Heart right ventricle (tissue), 16 donors: Measurements from ENCODE around the gene GSTA1. TPM values are rescaled to one million over a fixed set of nuclear protein-coding genes. Genes with fewer than 3 reads are reported as not detected.
"Not testable (repeated sequence)": the region's sequence is repeated elsewhere in the genome, so short reads cannot be mapped to it uniquely, and the experiment has no call there.

Source experiments
- ATAC-seq, 8 donors: fragments of 200-7000 bp; cut with Tn5 transposase; one replicate each; pipeline ENCODE4 v1.9.1; 2020; ENCODE audit warnings: mild to moderate bottlenecking in 8 of 8, moderate library complexity in 8 of 8, moderate number of reproducible peaks in 1 of 8
- DNase-seq, 2 donors: peaks; one replicate each; pipeline ENCODE4 v3.0.0-alpha.2; 2020
- H3K27ac ChIP-seq, 10 donors: fragments of 200-600 bp; sonication (generic) in 2 of 10; one replicate each; pipeline versions ENCODE4 v1.5.0 to v1.8.0; 2020 to 2022; ENCODE audit warnings: mild to moderate bottlenecking in 3 of 10
- H3K27me3 ChIP-seq, 7 donors: fragments of 200-600 bp; one replicate each; pipeline ENCODE4 v1.8.0; 2021 to 2022; ENCODE audit warnings: mild to moderate bottlenecking in 2 of 7
- H3K36me3 ChIP-seq, 9 donors: fragments of 200-600 bp; sonication (generic) in 1 of 9; one replicate each; pipeline versions ENCODE4 v1.5.0 to v1.8.0; 2020 to 2022; ENCODE audit warnings: mild to moderate bottlenecking in 2 of 9
- H3K4me1 ChIP-seq, 9 donors: fragments of 200-600 bp; sonication (generic) in 1 of 9; one replicate each; pipeline versions ENCODE4 v1.5.0 to v1.8.0; 2020 to 2022; ENCODE audit warnings: mild to moderate bottlenecking in 4 of 9
- H3K4me3 ChIP-seq, 10 donors: fragments of 200-600 bp; sonication (generic) in 2 of 10; one replicate each; pipeline versions ENCODE4 v1.5.0 to v1.8.0; 2020 to 2022; ENCODE audit warnings: mild to moderate bottlenecking in 7 of 10, moderate library complexity in 2 of 10
- H3K9me3 ChIP-seq, 11 donors: fragments of 200-600 bp in 10 of 11; sonication (generic) in 2 of 11; one replicate each; pipeline versions ENCODE4 v1.5.0 to v1.8.0; 2013 to 2022; ENCODE audit warnings: mild to moderate bottlenecking in 2 of 11, control low read depth in 1 of 11, moderate library complexity in 1 of 11
- CTCF ChIP-seq, 9 donors: fragments of 200-600 bp; sonication (generic) in 2 of 9; IDR thresholded peaks; one replicate each; pipeline versions ENCODE4 v1.5.0 to v1.8.0; 2021 to 2022; ENCODE audit warnings: antibody characterized with exemption in 9 of 9, mild to moderate bottlenecking in 5 of 9, moderate library complexity in 1 of 9
- WGBS, 2 donors: extraction: QIAGEN DNeasy Blood & Tissue Kit; methylation state at CpG; one replicate each; pipeline ENCODE4 v1.1.7; 2013; ENCODE audit warnings: inconsistent platforms in 1 of 2; 5-methylcytosine and 5-hydroxymethylcytosine counted together
- intact Hi-C, 10 donors: fragments of 100-400 bp; cut with DNase I; formaldehyde crosslinking; loops; one replicate each; pipeline versions ENCODE4 v1.11.1 to v1.14.2; 2022
- polyA plus RNA-seq, 2 donors: library from polyadenylated mRNA; stranded (reverse); fragments of 200-250 nt; gene quantifications; one replicate each; pipeline ENCODE4 v1.2.3, GENCODE V29; 2013
- total RNA-seq, 10 donors: library from RNA; stranded (reverse); fragmentation: NEBNext Ultra II Directional in 3 of 10; extraction: Animal tissue kit (Norgen Biotek cat#: 25700) in 3 of 10; gene quantifications; one replicate each; pipeline versions ENCODE4 v1.2.1 to v1.2.4, GENCODE V29; 2021 to 2023
- donor health status: Arrhythmogenic right ventricular cardiomyopathy.
- donor health status: ischemic (EF 13 %, LVEDD 7.1; RV severe dilation, severe dysfunction).
- donor health status: healthy with polysubstance abuse.
- donor health status: DM: no; HTN: yes; CAD: no.
- donor health status: DM: no; HTN: no; CAD: no.
- donor health status: ischemic (EF 25% LVEDD 6.9; RV normal size, moderate dysfunction).
- donor health status: ischemic (EF 25% LVEDD 5.7; RV mildly dilated, moderate dysfunction).
- donor health status: healthy.
- donor health status: DM: yes; HTN: yes; CAD: no.
- donor health status: Ischemic cardiomyopathy.
- donor health status: ischemic (EF 35%, LVEDD 5.7; RV mildly dilated, moderate dysfunction).
- donor health status: nonischemic (EF 11% LVEDD 7.7; RV severe dilation, severe dysfunction).
- donor health status: DM: yes; HTN: yes; CAD: no.
- donor health status: PGD.
- donor health status: ischemic (EF 29% LVEDD 5.4; RV normal size, mild dysfunction).
- donor health status: nonischemic (EF 23%, LVEDD 6.1; RV moderate dilation, normal function).

Gene GSTA1
- total and polyA plus RNA-seq, 12 donors = not detected

- no peak within 1 kb of the TSS for H3K27ac ChIP-seq
- H3K4me1 ChIP-seq = no peaks in the 10 kb centered on the region
- 76 to 81% methylated on average over 5 of the region's 5 CpGs for WGBS, 2 donors
- DNase-seq (no peak), ATAC-seq (no peak)
- no peaks in the 10 kb centered on the region for H3K36me3 ChIP-seq
- intact Hi-C loops = no loop called here
- no peak within 1 kb of the TSS for H3K4me3 ChIP-seq
- TF ChIP-seq CTCF (IDR thresholded peaks at IDR 0.05) = no peak
- H3K27me3 ChIP-seq = peaks cover 0 to 17% (median 6%) of the 10 kb centered on the region in 7 donors
- H3K9me3 ChIP-seq = no peaks in the 10 kb centered on the region
These were observed 37.4 kb upstream of the GSTA1 start, which contains the start of gene GSTA5 for GRCh38 chr6:52840763-52841585. Gene GSTA5 (minus strand): TSS chr6:52840813.

- no peak overlapping the region for H3K4me3 ChIP-seq
- H3K4me1 ChIP-seq = no peaks in the 10 kb centered on the region
- DNase-seq (no peak), ATAC-seq (peak in 4 of 8 donors; percentile 23 to 73 (median 51))
- H3K9me3 ChIP-seq = no peaks in the 10 kb centered on the region
- no peak overlapping the region for H3K27ac ChIP-seq
- peak; percentile 23 to 65 (median 52) for TF ChIP-seq CTCF (IDR thresholded peaks at IDR 0.05)
- no peaks in the 10 kb centered on the region for H3K36me3 ChIP-seq
- peaks cover 0 to 18% (median 10%) of the 10 kb centered on the region in 7 donors for H3K27me3 ChIP-seq
- WGBS, 2 donors = 59 to 62% methylated on average over 20 of the region's 20 CpGs
- intact Hi-C loops = no loop called here
These were observed 35.8 kb upstream of the GSTA1 start for GRCh38 chr6:52839124-52840055.

- Histone ChIP-seq H3K27me3 (peaks cover 0 to 18% (median 10%) of the 10 kb centered on the region in 7 donors), H3K36me3 (no peaks in the 10 kb centered on the region), H3K4me3 (no peak overlapping the region), H3K4me1 (no peaks in the 10 kb centered on the region), H3K27ac (no peak overlapping the region), H3K9me3 (no peaks in the 10 kb centered on the region)
- DNase-seq = no peak
- no peak for ATAC-seq
- 83 to 85% methylated on average over 1 of the region's 1 CpG for WGBS, 2 donors
- no peak for TF ChIP-seq CTCF (IDR thresholded peaks at IDR 0.05)
- intact Hi-C loops = no loop called here
These were observed 30.9 kb upstream of the GSTA1 start for GRCh38 chr6:52834481-52834880.

- H3K4me3 ChIP-seq, H3K27me3 ChIP-seq, H3K9me3 ChIP-seq, ATAC-seq, H3K4me1 ChIP-seq, DNase-seq, H3K36me3 ChIP-seq, intact Hi-C loops, H3K27ac ChIP-seq: not testable (repeated sequence)
- WGBS, 2 donors = 81% methylated on average over 4 of the region's 4 CpGs
These were observed 27.3 kb upstream of the GSTA1 start for GRCh38 chr6:52830869-52831268.
